Left renal cortex interstitium (tissue), 4 donors: ENCODE data around the gene DNAJA4. TPM values are rescaled to one million over a fixed set of nuclear protein-coding genes. Genes with fewer than 3 reads are reported as not detected.
A peak's percentile ranks its signal among the peaks of the same experiment; 100 is the strongest.

Source experiments
- DNase-seq, 4 donors: peaks; one replicate each; pipeline ENCODE4 v3.0.0-alpha.2; 2013; ENCODE audit warnings: low read depth in 4 of 4, low spot score in 2 of 4, missing footprints in 1 of 4
- polyA plus RNA-seq, 4 donors: library from polyadenylated mRNA; unstranded; fragments of 120-200 nt; gene quantifications; one replicate each; pipeline ENCODE4 v1.2.1, GENCODE V29; 2013; ENCODE audit not compliant: insufficient read length in 4 of 4

DNAJA4 gene
- polyA plus RNA-seq = 10 to 100 TPM; 18.6 to 34.8 (median 26.6) TPM

GRCh38 chr15:78264304-78265136 is at the start of gene DNAJA4:
TSS of gene DNAJA4 (plus strand) at chr15:78264562. CDS start at chr15:78264764, 202 bp downstream.
- peak in 2 of 4 donors; percentile 24 to 34 for DNase-seq

- no peak for DNase-seq
These were observed 47.9 kb upstream of the DNAJA4 start for GRCh38 chr15:78216276-78217104.

GRCh38 chr15:78220713-78221112 is 43.6 kb upstream of the DNAJA4 start:
- DNase-seq = no peak

- DNase-seq = no peak
These were observed 41.5 kb upstream of the DNAJA4 start for GRCh38 chr15:78222745-78223395.

GRCh38 chr15:78223396-78224022 is 40.9 kb upstream of the DNAJA4 start:
- no peak for DNase-seq

GRCh38 chr15:78224023-78224411 is 40.3 kb upstream of the DNAJA4 start:
- no peak for DNase-seq

GRCh38 chr15:78225783-78226541 is 38.4 kb upstream of the DNAJA4 start:
- DNase-seq = no peak

GRCh38 chr15:78228356-78228996 is 35.9 kb upstream of the DNAJA4 start:
- DNase-seq = no peak

GRCh38 chr15:78229431-78230406 is 34.6 kb upstream of the DNAJA4 start:
- no peak for DNase-seq

- no peak for DNase-seq
These were observed 31.4 kb upstream of the DNAJA4 start for GRCh38 chr15:78232951-78233350.

GRCh38 chr15:78233496-78233895 is 30.9 kb upstream of the DNAJA4 start:
- DNase-seq = no peak

- DNase-seq = no peak
These were observed 29.8 kb upstream of the DNAJA4 start, which contains the start of gene ACSBG1 for GRCh38 chr15:78234515-78235040. TSS of gene ACSBG1 (minus strand) at chr15:78234565. CDS start at chr15:78234501, 64 bp downstream.

- DNase-seq = no peak
These were observed 27.9 kb upstream of the DNAJA4 start for GRCh38 chr15:78236491-78236890.

- DNase-seq = no peak
These were observed 27.2 kb upstream of the DNAJA4 start for GRCh38 chr15:78237146-78237545.

GRCh38 chr15:78239811-78240210 is 24.6 kb upstream of the DNAJA4 start:
- no peak for DNase-seq

- peak in 2 of 4 donors; percentile 48 to 60 for DNase-seq
These were observed 23.3 kb upstream of the DNAJA4 start for GRCh38 chr15:78241017-78241416.

- DNase-seq = no peak
These were observed 22.2 kb upstream of the DNAJA4 start for GRCh38 chr15:78242128-78242527.

GRCh38 chr15:78243058-78243457 is 21.3 kb upstream of the DNAJA4 start:
- no peak for DNase-seq
